Esophagus mucosa (tissue), 1 donor: ENCODE measurements around the gene CORO7. TPM values are rescaled to one million over a fixed set of nuclear protein-coding genes. Genes with fewer than 3 reads are reported as not detected.
"Not testable (repeated sequence)": the region's sequence is repeated elsewhere in the genome, so short reads cannot be mapped to it uniquely, and the experiment has no call there.

Source experiments
- ATAC-seq: fragments of 200-7000 bp; cut with Tn5 transposase; one replicate; pipeline ENCODE4 v1.9.1; 2020
- total RNA-seq: library from RNA; stranded (reverse); gene quantifications from one replicate; pipeline ENCODE4 v1.2.4, GENCODE V29; 2023
- donor health status: DM: yes; HTN: yes; CAD: no.

CORO7 gene
- total RNA-seq, 1 donor from 2014 or later = 7.9 TPM

- no peak for ATAC-seq
These were observed 14.9 kb downstream of the CORO7 start for GRCh38 chr16:4401510-4401909.

GRCh38 chr16:4401094-4401501 is 15.3 kb downstream of the CORO7 start:
- no peak for ATAC-seq

- ATAC-seq = no peak
These were observed 17.2 kb downstream of the CORO7 start for GRCh38 chr16:4399001-4399730.

GRCh38 chr16:4395055-4395726 is 21.2 kb downstream of the CORO7 start:
- no peak for ATAC-seq

- not testable (repeated sequence) for ATAC-seq
These were observed 22.5 kb downstream of the CORO7 start for GRCh38 chr16:4393850-4394249.

GRCh38 chr16:4393240-4393600 is 23.2 kb downstream of the CORO7 start:
- peak; percentile 75 for ATAC-seq

- peak; percentile 19 for ATAC-seq
These were observed 23.8 kb downstream of the CORO7 start for GRCh38 chr16:4392382-4393239.

GRCh38 chr16:4391631-4392381 is 24.6 kb downstream of the CORO7 start:
- ATAC-seq = no peak

- no peak for ATAC-seq
These were observed 25.8 kb downstream of the CORO7 start for GRCh38 chr16:4390266-4391260.

- no peak for ATAC-seq
These were observed 27.1 kb downstream of the CORO7 start for GRCh38 chr16:4389051-4389955.

- ATAC-seq = no peak
These were observed 27.9 kb downstream of the CORO7 start for GRCh38 chr16:4388271-4389021.

GRCh38 chr16:4387781-4388180 is 28.6 kb downstream of the CORO7 start:
- ATAC-seq = no peak

- ATAC-seq = no peak
These were observed 29.3 kb downstream of the CORO7 start for GRCh38 chr16:4386951-4387565.

GRCh38 chr16:4386451-4386805 is 30.0 kb downstream of the CORO7 start:
- ATAC-seq = peak; percentile 17

GRCh38 chr16:4385789-4386450 is 30.5 kb downstream of the CORO7 start:
- ATAC-seq = no peak

GRCh38 chr16:4385066-4385788 is 31.2 kb downstream of the CORO7 start:
- no peak for ATAC-seq

- ATAC-seq = no peak
These were observed 31.9 kb downstream of the CORO7 start for GRCh38 chr16:4384509-4384942.
